ENCODE data around the gene ZDHHC19. TPM values are rescaled to one million over a fixed set of nuclear protein-coding genes. Genes with fewer than 3 reads are reported as not detected.

The ZDHHC19 gene
- total and polyA plus RNA-seq, 2 donors from 2014 or later, result 0.57 to 0.92 TPM

- DNase-seq, result no peak
- H3K27me3 ChIP-seq (ENCODE audit: control insufficient read depth, insufficient read depth, low read length), result no peaks in the 10 kb centered on the region
- H3K4me1 ChIP-seq (ENCODE audit: control insufficient read depth in 2 of 3, insufficient read depth in 2 of 3, low read depth in 1 of 3, low read length in 3 of 3), result peaks cover 0 to 2% (median 0%) of the 10 kb centered on the region in 3 donors
- H3K36me3 ChIP-seq (ENCODE audit: control insufficient read depth in 2 of 3, insufficient read depth in 3 of 3, low read length in 3 of 3), result no peaks in the 10 kb centered on the region
- H3K4me3 ChIP-seq (ENCODE audit: low read length in 3 of 3), result no peak overlapping the region
- TF ChIP-seq CTCF (IDR thresholded peaks at IDR 0.05; ENCODE audit: borderline replicate concordance, extremely low read depth, insufficient read depth), result no peak
- no peak overlapping the region for H3K9ac ChIP-seq (ENCODE audit: low read length in 3 of 3)
- H3K27ac ChIP-seq (ENCODE audit: low read depth in 2 of 2, low read length in 2 of 2), result no peak overlapping the region
- intact Hi-C loops (cut with DNase I), result no loop called here
- H3K9me3 ChIP-seq (ENCODE audit: control insufficient read depth in 2 of 3, insufficient read depth in 1 of 3, low read length in 3 of 3), result no peaks in the 10 kb centered on the region
- FAIRE-seq, result no peak
Observed at GRCh38 chr3:196220991-196221390, 9.8 kb upstream of the ZDHHC19 start.

GRCh38 chr3:196220587-196220986, 9.4 kb upstream of the ZDHHC19 start:
- Histone ChIP-seq H3K9me3 (ENCODE audit: control insufficient read depth in 2 of 3, insufficient read depth in 1 of 3, low read length in 3 of 3) (no peaks in the 10 kb centered on the region), H3K27me3 (ENCODE audit: control insufficient read depth, insufficient read depth, low read length) (no peaks in the 10 kb centered on the region), H3K27ac (ENCODE audit: low read depth in 2 of 2, low read length in 2 of 2) (no peak overlapping the region), H3K9ac (ENCODE audit: low read length in 3 of 3) (no peak overlapping the region), H3K36me3 (ENCODE audit: control insufficient read depth in 2 of 3, insufficient read depth in 3 of 3, low read length in 3 of 3) (no peaks in the 10 kb centered on the region), H3K4me1 (ENCODE audit: control insufficient read depth in 2 of 3, insufficient read depth in 2 of 3, low read depth in 1 of 3, low read length in 3 of 3) (peaks cover 0 to 2% (median 0%) of the 10 kb centered on the region in 3 donors), H3K4me3 (ENCODE audit: low read length in 3 of 3) (no peak overlapping the region)
- TF ChIP-seq CTCF (IDR thresholded peaks at IDR 0.05; ENCODE audit: borderline replicate concordance, extremely low read depth, insufficient read depth), result no peak
- intact Hi-C loops (cut with DNase I), result no loop called here
- FAIRE-seq (no peak), DNase-seq (no peak)

GRCh38 chr3:196219970-196220311, 8.7 kb upstream of the ZDHHC19 start:
- no peaks in the 10 kb centered on the region for H3K27me3 ChIP-seq (ENCODE audit: control insufficient read depth, insufficient read depth, low read length)
- no peak overlapping the region for H3K9ac ChIP-seq (ENCODE audit: low read length in 3 of 3)
- no peaks in the 10 kb centered on the region for H3K9me3 ChIP-seq (ENCODE audit: control insufficient read depth in 2 of 3, insufficient read depth in 1 of 3, low read length in 3 of 3)
- peaks cover 0 to 2% (median 0%) of the 10 kb centered on the region in 3 donors for H3K4me1 ChIP-seq (ENCODE audit: control insufficient read depth in 2 of 3, insufficient read depth in 2 of 3, low read depth in 1 of 3, low read length in 3 of 3)
- no peak overlapping the region for H3K4me3 ChIP-seq (ENCODE audit: low read length in 3 of 3)
- no peaks in the 10 kb centered on the region for H3K36me3 ChIP-seq (ENCODE audit: control insufficient read depth in 2 of 3, insufficient read depth in 3 of 3, low read length in 3 of 3)
- no peak for FAIRE-seq
- no peak overlapping the region for H3K27ac ChIP-seq (ENCODE audit: low read depth in 2 of 2, low read length in 2 of 2)
- DNase-seq, result no peak
- no peak for TF ChIP-seq CTCF (IDR thresholded peaks at IDR 0.05; ENCODE audit: borderline replicate concordance, extremely low read depth, insufficient read depth)
- intact Hi-C loops (cut with DNase I), result no loop called here

All from kidney (tissue), 14 donors.